ENCODE results near the gene RGS18.
"Not testable (repeated sequence)": the region's sequence is repeated elsewhere in the genome, so short reads cannot be mapped to it uniquely, and the experiment has no call there.

GRCh38 chr1:192165002-192165401 is 6.7 kb downstream of the RGS18 start:
- TF ChIP-seq, protein P1, sequence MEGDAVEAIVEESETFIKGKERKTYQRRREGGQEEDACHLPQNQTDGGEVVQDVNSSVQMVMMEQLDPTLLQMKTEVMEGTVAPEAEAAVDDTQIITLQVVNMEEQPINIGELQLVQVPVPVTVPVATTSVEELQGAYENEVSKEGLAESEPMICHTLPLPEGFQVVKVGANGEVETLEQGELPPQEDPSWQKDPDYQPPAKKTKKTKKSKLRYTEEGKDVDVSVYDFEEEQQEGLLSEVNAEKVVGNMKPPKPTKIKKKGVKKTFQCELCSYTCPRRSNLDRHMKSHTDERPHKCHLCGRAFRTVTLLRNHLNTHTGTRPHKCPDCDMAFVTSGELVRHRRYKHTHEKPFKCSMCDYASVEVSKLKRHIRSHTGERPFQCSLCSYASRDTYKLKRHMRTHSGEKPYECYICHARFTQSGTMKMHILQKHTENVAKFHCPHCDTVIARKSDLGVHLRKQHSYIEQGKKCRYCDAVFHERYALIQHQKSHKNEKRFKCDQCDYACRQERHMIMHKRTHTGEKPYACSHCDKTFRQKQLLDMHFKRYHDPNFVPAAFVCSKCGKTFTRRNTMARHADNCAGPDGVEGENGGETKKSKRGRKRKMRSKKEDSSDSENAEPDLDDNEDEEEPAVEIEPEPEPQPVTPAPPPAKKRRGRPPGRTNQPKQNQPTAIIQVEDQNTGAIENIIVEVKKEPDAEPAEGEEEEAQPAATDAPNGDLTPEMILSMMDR (conservative IDR thresholded peaks at IDR 0.05; ENCODE audit: low read length): not testable (repeated sequence)
- TF ChIP-seq EZH2phosphoT487 (IDR thresholded peaks at IDR 0.05; ENCODE audit: borderline replicate concordance, low read depth, low read length): not testable (repeated sequence)
